Stimulated activated effector memory CD8-positive, alpha-beta T cell treated with anti-CD3 and anti-CD28 coated beads, Interleukin-12 subunit alpha, Interleukin-12 subunit beta, amount 100 ng/mL, for 72 hours (primary cell): ENCODE data around the gene PRPF38A.

Source experiments
- ATAC-seq: fragments of 150-1000 bp; cut with Tn5 transposase; 2 replicates; pipeline ENCODE4 v1.10.0; 2021
- DNase-seq, 2 donors: peaks; one replicate each; pipeline ENCODE4 v3.0.0; 2021 to 2022; ENCODE audit warnings: low spot score in 2 of 2
- H3K27ac Mint-ChIP-seq: one replicate; pipeline ENCODE4 v1.8.0; 2022; ENCODE audit warnings: mild to moderate bottlenecking, mixed read lengths
- H3K36me3 Mint-ChIP-seq: one replicate; pipeline ENCODE4 v1.8.0; 2022; ENCODE audit warnings: mild to moderate bottlenecking, mixed read lengths
- H3K4me1 Mint-ChIP-seq: one replicate; pipeline ENCODE4 v1.8.0; 2022; ENCODE audit warnings: mixed read lengths
- H3K4me3 Mint-ChIP-seq: one replicate; pipeline ENCODE4 v1.8.0; 2022; ENCODE audit warnings: mild to moderate bottlenecking, mixed read lengths
- H3K9me3 Mint-ChIP-seq: one replicate; pipeline ENCODE4 v1.8.0; 2022; ENCODE audit warnings: mixed read lengths

PRPF38A gene

GRCh38 chr1:52469108-52469507, 64.7 kb downstream of the PRPF38A start:
- Mint-ChIP-seq H3K4me1 (peaks cover 6% of the 10 kb centered on the region), H3K27ac (no peak overlapping the region)

More at GRCh38 chr1:52469108-52469507, 64.7 kb downstream of the PRPF38A start:
- no peak for ATAC-seq
- Mint-ChIP-seq H3K9me3 (no peaks in the 10 kb centered on the region), H3K4me3 (no peak overlapping the region), H3K36me3 (peaks cover 41% of the 10 kb centered on the region)
- DNase-seq: no peak
